SIG-M5 treated with dmso at 0.1 percent for 504 hours (cell line): ENCODE results near the gene ANKRD44.

Experiments
- DNase-seq: peaks from one replicate; lab custom pipeline; 2025; ENCODE audit not compliant: unreplicated experiment; lab: John Stamatoyannopoulos, UW

The ANKRD44 gene

GRCh38 chr2:197322724-197323720 is 12.4 kb upstream of the ANKRD44 start:
- DNase-seq: no peak

- DNase-seq: no peak
These were observed 11.6 kb upstream of the ANKRD44 start for GRCh38 chr2:197322143-197322542.

- DNase-seq: no peak
These were observed 4.8 kb upstream of the ANKRD44 start for GRCh38 chr2:197315371-197315770.

- DNase-seq: no peak
These were observed 1.6 kb upstream of the ANKRD44 start for GRCh38 chr2:197312186-197312585.

GRCh38 chr2:197311421-197312033 is 947 bp upstream of the ANKRD44 start:
- DNase-seq: no peak

GRCh38 chr2:197310987-197311420 is 424 bp upstream of the ANKRD44 start:
- no peak for DNase-seq

- DNase-seq: peak; percentile 42
These were observed 819 bp downstream of the ANKRD44 start for GRCh38 chr2:197309691-197310231.

- no peak for DNase-seq
These were observed 1.4 kb downstream of the ANKRD44 start for GRCh38 chr2:197308996-197309690.

- peak; percentile 49 for DNase-seq
These were observed 2.0 kb downstream of the ANKRD44 start for GRCh38 chr2:197308585-197308984.

- peak; percentile 38 for DNase-seq
These were observed 2.6 kb downstream of the ANKRD44 start for GRCh38 chr2:197307933-197308521.

- peak; percentile 88 for DNase-seq
These were observed 3.2 kb downstream of the ANKRD44 start for GRCh38 chr2:197307236-197307932.

GRCh38 chr2:197306696-197307040 is 3.9 kb downstream of the ANKRD44 start:
- DNase-seq: no peak

- no peak for DNase-seq
These were observed 4.4 kb downstream of the ANKRD44 start for GRCh38 chr2:197306024-197306695.

- no peak for DNase-seq
These were observed 6.0 kb downstream of the ANKRD44 start for GRCh38 chr2:197304556-197305011.

- DNase-seq: no peak
These were observed 10.4 kb downstream of the ANKRD44 start for GRCh38 chr2:197300139-197300538.

- no peak for DNase-seq
These were observed 12.0 kb downstream of the ANKRD44 start for GRCh38 chr2:197298609-197299008.

- DNase-seq: no peak
These were observed 12.7 kb downstream of the ANKRD44 start for GRCh38 chr2:197297772-197298318.

GRCh38 chr2:197297266-197297665 is 13.3 kb downstream of the ANKRD44 start:
- DNase-seq: peak; percentile 44

GRCh38 chr2:197296835-197297234 is 13.7 kb downstream of the ANKRD44 start:
- peak; percentile 83 for DNase-seq
